Measurements from ENCODE around the gene RIN3.

Gene RIN3

GRCh38 chr14:92484132-92484823 is 29.3 kb upstream of the RIN3 start:
- no peak for FAIRE-seq
- DNase-seq (ENCODE audit: low spot score): no peak

GRCh38 chr14:92486881-92487280 is 26.7 kb upstream of the RIN3 start:
- FAIRE-seq: no peak

GRCh38 chr14:92487513-92488133 is 26.0 kb upstream of the RIN3 start:
- FAIRE-seq: no peak
- no peak for DNase-seq (ENCODE audit: low spot score)

More at GRCh38 chr14:92486881-92487280, 26.7 kb upstream of the RIN3 start:
- no peak for DNase-seq (ENCODE audit: low spot score)

GRCh38 chr14:92489394-92490238 is 24.0 kb upstream of the RIN3 start:
- DNase-seq (ENCODE audit: low spot score): no peak
- no peak for FAIRE-seq

GRCh38 chr14:92490239-92490959 is 23.2 kb upstream of the RIN3 start:
- no peak for FAIRE-seq

GRCh38 chr14:92491782-92492181 is 21.8 kb upstream of the RIN3 start:
- DNase-seq (ENCODE audit: low spot score) (no peak), FAIRE-seq (no peak)

More at GRCh38 chr14:92490239-92490959, 23.2 kb upstream of the RIN3 start:
- DNase-seq (ENCODE audit: low spot score): no peak

- FAIRE-seq (no peak), DNase-seq (ENCODE audit: low spot score) (no peak)
These were observed 21.3 kb upstream of the RIN3 start for GRCh38 chr14:92492258-92492657.

GRCh38 chr14:92493024-92493423 is 20.6 kb upstream of the RIN3 start:
- DNase-seq (ENCODE audit: low spot score): no peak
- FAIRE-seq: no peak

GRCh38 chr14:92493492-92493891 is 20.1 kb upstream of the RIN3 start:
- FAIRE-seq (no peak), DNase-seq (ENCODE audit: low spot score) (no peak)

- FAIRE-seq (no peak), DNase-seq (ENCODE audit: low spot score) (no peak)
These were observed 19.1 kb upstream of the RIN3 start for GRCh38 chr14:92494512-92494911.

- FAIRE-seq (no peak), DNase-seq (ENCODE audit: low spot score) (no peak)
These were observed 18.6 kb upstream of the RIN3 start for GRCh38 chr14:92495027-92495426.

GRCh38 chr14:92496191-92496857 is 17.3 kb upstream of the RIN3 start:
- DNase-seq (ENCODE audit: low spot score) (no peak), FAIRE-seq (no peak)

GRCh38 chr14:92497391-92497790 is 16.2 kb upstream of the RIN3 start:
- DNase-seq (ENCODE audit: low spot score) (no peak), FAIRE-seq (no peak)

- FAIRE-seq (no peak), DNase-seq (ENCODE audit: low spot score) (no peak)
These were observed 14.3 kb upstream of the RIN3 start for GRCh38 chr14:92499234-92499633.

- DNase-seq (ENCODE audit: low spot score): no peak
- no peak for FAIRE-seq
These were observed 13.1 kb upstream of the RIN3 start for GRCh38 chr14:92500491-92500941.

GRCh38 chr14:92501891-92502351 is 11.7 kb upstream of the RIN3 start:
- FAIRE-seq: no peak

GRCh38 chr14:92502541-92503286 is 10.9 kb upstream of the RIN3 start:
- FAIRE-seq (no peak), DNase-seq (ENCODE audit: low spot score) (no peak)

More at GRCh38 chr14:92501891-92502351, 11.7 kb upstream of the RIN3 start:
- DNase-seq (ENCODE audit: low spot score): peak; percentile 8

- FAIRE-seq (peak; percentile 82), DNase-seq (ENCODE audit: low spot score) (peak; percentile 88)
These were observed 9.7 kb upstream of the RIN3 start for GRCh38 chr14:92503756-92504491.

- no peak for FAIRE-seq
These were observed 7.8 kb upstream of the RIN3 start for GRCh38 chr14:92505826-92506225.

More at GRCh38 chr14:92505826-92506225, 7.8 kb upstream of the RIN3 start:
- DNase-seq (ENCODE audit: low spot score): no peak

All from RCC 7860 (cell line).